Lower lobe of right lung (tissue), 2 donors: Measurements from ENCODE around the gene ZFHX2. TPM values are rescaled to one million over a fixed set of nuclear protein-coding genes. Genes with fewer than 3 reads are reported as not detected.
A peak's percentile ranks its signal among the peaks of the same experiment; 100 is the strongest.
"Not testable (repeated sequence)": the region's sequence is repeated elsewhere in the genome, so short reads cannot be mapped to it uniquely, and the experiment has no call there.

Source experiments
- ATAC-seq, 2 donors: fragments of 200-7000 bp; cut with Tn5 transposase; one replicate each; pipeline ENCODE4 v1.9.1; 2020 to 2022; ENCODE audit warnings: mild to moderate bottlenecking in 2 of 2, moderate library complexity in 2 of 2
- DNase-seq: peaks from one replicate; pipeline ENCODE4 v3.0.0-alpha.2; 2020
- H3K27ac ChIP-seq: fragments of 200-600 bp; one replicate; pipeline ENCODE4 v1.8.0; 2022
- H3K27me3 ChIP-seq: fragments of 200-600 bp; one replicate; pipeline ENCODE4 v1.8.0; 2022; ENCODE audit warnings: low read depth
- H3K36me3 ChIP-seq: fragments of 200-600 bp; one replicate; pipeline ENCODE4 v1.8.0; 2022; ENCODE audit warnings: mild to moderate bottlenecking
- H3K4me1 ChIP-seq: fragments of 200-600 bp; one replicate; pipeline ENCODE4 v1.8.0; 2022
- H3K4me3 ChIP-seq: fragments of 200-600 bp; one replicate; pipeline ENCODE4 v1.8.0; 2022; ENCODE audit warnings: mild to moderate bottlenecking
- H3K9me3 ChIP-seq: fragments of 200-600 bp; one replicate; pipeline ENCODE4 v1.8.0; 2022
- CTCF ChIP-seq: fragments of 200-600 bp; IDR thresholded peaks from one replicate; pipeline ENCODE4 v1.8.0; 2022; ENCODE audit warnings: antibody characterized with exemption, mild to moderate bottlenecking
- intact Hi-C: fragments of 100-400 bp; cut with DNase I; formaldehyde crosslinking; loops from one replicate; pipeline ENCODE4 v1.11.0; 2022
- total RNA-seq: library from RNA; stranded (reverse); fragmentation: NEBNext Ultra II Directional; extraction: Animal tissue kit (Norgen Biotek cat#: 25700); gene quantifications from one replicate; pipeline ENCODE4 v1.2.1, GENCODE V29; 2021
- donor health status: DM: no; HTN: yes; CAD: no; lungs with severe emphysema.

Gene ZFHX2
- total RNA-seq, 1 donor from 2014 or later, result 5.1 TPM

- no peaks in the 10 kb centered on the region for H3K27me3 ChIP-seq
- H3K4me1 ChIP-seq, result peaks cover 7% of the 10 kb centered on the region
- intact Hi-C loops, result no loop called here
- H3K9me3 ChIP-seq, result no peaks in the 10 kb centered on the region
- H3K4me3 ChIP-seq, result no peak overlapping the region
- TF ChIP-seq CTCF, result peak; percentile 88
- no peaks in the 10 kb centered on the region for H3K36me3 ChIP-seq
- no peak overlapping the region for H3K27ac ChIP-seq
- peak; percentile 99 for ATAC-seq
- peak; percentile 94 for DNase-seq
Observed at GRCh38 chr14:23588884-23589598, 37.5 kb upstream of the ZFHX2 start.

- H3K9me3 ChIP-seq, intact Hi-C loops, H3K27ac ChIP-seq, H3K27me3 ChIP-seq, ATAC-seq, H3K4me1 ChIP-seq, H3K36me3 ChIP-seq, DNase-seq, H3K4me3 ChIP-seq: not testable (repeated sequence)
Observed at GRCh38 chr14:23584527-23585203, 33.1 kb upstream of the ZFHX2 start.

- DNase-seq, H3K9me3 ChIP-seq, H3K27ac ChIP-seq, H3K4me1 ChIP-seq, H3K4me3 ChIP-seq, H3K27me3 ChIP-seq, H3K36me3 ChIP-seq, ATAC-seq, intact Hi-C loops: not testable (repeated sequence)
Observed at GRCh38 chr14:23583761-23584526, 32.4 kb upstream of the ZFHX2 start.

GRCh38 chr14:23582906-23583760, 31.6 kb upstream of the ZFHX2 start:
- no peak for ATAC-seq
- Histone ChIP-seq H3K9me3 (no peaks in the 10 kb centered on the region), H3K27me3 (peaks cover 7% of the 10 kb centered on the region), H3K4me3 (no peak overlapping the region), H3K27ac (no peak overlapping the region), H3K36me3 (no peaks in the 10 kb centered on the region), H3K4me1 (no peaks in the 10 kb centered on the region)
- intact Hi-C loops, result no loop called here
- DNase-seq, result no peak
- no peak for TF ChIP-seq CTCF

GRCh38 chr14:23580948-23581281, 29.4 kb upstream of the ZFHX2 start:
- Histone ChIP-seq H3K9me3 (no peaks in the 10 kb centered on the region), H3K27me3 (peaks cover 29% of the 10 kb centered on the region), H3K27ac (no peak overlapping the region), H3K4me3 (no peak overlapping the region), H3K4me1 (peaks cover 15% of the 10 kb centered on the region), H3K36me3 (no peaks in the 10 kb centered on the region)
- intact Hi-C loops, result no loop called here
- DNase-seq (no peak), ATAC-seq (no peak)
- no peak for TF ChIP-seq CTCF
